Hematopoietic multipotent progenitor cell treated with erythropoietin and hydrocortisone succinate and interleukin-3 and kit ligand, for 6 days (in vitro differentiated cells): Measurements from ENCODE around the gene BDH1.
"Not testable (repeated sequence)": the region's sequence is repeated elsewhere in the genome, so short reads cannot be mapped to it uniquely, and the experiment has no call there.

ENCODE experiments used
- DNase-seq: peaks from one replicate; pipeline ENCODE4 v3.0.0-alpha.2; 2015

BDH1 gene

DNA sequence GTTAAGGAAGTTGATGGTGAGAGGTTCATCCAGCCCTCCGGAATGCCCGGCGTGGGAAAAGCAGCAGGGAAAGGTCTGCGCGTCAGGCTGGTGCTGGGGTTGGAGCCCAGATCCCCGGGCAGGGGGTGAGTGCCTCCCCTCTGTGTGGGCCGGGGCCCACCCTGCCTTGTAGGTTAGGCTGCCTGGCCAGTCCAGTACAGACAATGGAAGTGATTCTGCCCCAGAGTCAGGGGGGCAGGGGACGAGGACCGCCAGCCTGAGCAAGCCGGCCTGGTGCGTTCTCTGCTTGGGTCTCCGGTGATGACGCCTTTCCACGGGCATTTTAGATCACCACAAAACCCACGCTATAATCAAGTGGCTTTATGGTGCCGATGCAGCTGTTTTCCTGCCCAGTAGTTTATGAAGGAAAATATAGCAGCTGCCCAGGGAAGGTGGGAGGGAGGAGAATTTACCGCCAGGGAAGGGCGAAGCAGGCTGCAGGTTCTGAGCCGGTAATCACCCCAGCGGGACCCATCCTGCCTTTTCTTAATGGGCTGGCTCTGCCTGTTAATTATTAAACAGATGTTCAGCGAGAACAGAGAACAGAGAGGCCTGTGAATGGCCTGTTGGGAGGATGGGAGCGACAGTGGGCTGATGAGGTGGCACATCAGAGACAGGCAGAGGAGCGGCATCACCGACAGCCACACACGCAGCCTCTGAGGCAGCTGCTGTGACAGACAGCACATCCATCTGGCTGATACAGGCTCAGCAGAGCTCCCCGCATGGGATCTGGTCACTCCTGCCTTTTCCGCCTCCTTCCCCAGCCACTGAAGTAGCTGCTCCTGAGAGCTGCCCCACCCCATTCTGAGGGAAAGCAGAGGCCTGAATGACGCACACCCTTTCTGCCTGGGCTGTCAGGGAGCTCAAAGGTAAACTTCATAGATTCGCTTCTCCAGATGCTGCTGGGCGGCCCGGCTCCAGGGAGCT lies 35.2 kb downstream of the BDH1 start:
- no peak for DNase-seq

DNA sequence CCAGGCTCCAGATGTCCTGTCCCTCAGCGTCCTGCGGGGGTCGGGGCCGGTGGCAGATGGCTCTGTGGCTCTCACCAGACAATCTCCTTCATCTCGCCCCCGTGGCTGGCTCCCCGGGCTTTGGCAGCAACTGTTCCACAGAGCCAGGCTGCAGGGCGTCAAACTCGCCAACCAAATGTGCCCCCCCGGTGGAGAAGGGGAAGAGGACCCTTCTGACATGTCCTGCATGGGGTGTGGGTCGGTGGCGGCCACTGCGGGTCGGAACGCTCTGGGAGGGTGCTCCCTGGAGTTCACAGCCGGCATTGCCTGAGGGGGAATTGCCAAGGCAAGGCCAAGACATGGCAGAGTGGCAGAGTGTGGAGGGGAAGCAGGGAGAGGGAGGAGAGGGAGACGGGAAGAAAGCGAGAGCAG lies 36.0 kb downstream of the BDH1 start:
- DNase-seq = no peak

- no peak for DNase-seq
These were observed 36.8 kb downstream of the BDH1 start for GRCh38 chr3:197518881-197519421.

GRCh38 chr3:197517922-197518683 lies 37.7 kb downstream of the BDH1 start:
- DNase-seq = not testable (repeated sequence)

- not testable (repeated sequence) for DNase-seq
These were observed 38.7 kb downstream of the BDH1 start for GRCh38 chr3:197516890-197517606.

DNA sequence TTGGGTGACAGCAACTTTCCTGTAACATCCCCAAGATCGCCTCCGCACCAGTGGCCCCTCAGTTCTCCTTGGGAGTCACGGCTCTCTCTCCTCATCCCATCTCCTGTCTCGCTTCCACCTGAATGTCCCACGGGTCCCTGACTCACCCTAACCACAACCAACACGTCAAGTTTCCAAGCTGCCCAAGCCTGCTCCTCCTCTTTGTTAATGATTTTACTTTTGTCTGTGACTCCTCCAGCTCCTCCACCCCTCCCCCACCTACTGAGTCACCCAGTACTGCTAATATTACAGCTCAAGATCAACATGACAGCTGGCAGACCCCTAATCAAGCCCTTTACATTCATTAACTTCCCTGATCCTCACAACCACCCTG lies 39.3 kb downstream of the BDH1 start:
- DNase-seq = peak; percentile 23

GRCh38 chr3:197514786-197515355 lies 40.9 kb downstream of the BDH1 start:
- DNase-seq = no peak

GRCh38 chr3:197513953-197514785 lies 41.6 kb downstream of the BDH1 start:
- no peak for DNase-seq

- DNase-seq = no peak
These were observed 42.8 kb downstream of the BDH1 start for GRCh38 chr3:197512691-197513571.

DNA sequence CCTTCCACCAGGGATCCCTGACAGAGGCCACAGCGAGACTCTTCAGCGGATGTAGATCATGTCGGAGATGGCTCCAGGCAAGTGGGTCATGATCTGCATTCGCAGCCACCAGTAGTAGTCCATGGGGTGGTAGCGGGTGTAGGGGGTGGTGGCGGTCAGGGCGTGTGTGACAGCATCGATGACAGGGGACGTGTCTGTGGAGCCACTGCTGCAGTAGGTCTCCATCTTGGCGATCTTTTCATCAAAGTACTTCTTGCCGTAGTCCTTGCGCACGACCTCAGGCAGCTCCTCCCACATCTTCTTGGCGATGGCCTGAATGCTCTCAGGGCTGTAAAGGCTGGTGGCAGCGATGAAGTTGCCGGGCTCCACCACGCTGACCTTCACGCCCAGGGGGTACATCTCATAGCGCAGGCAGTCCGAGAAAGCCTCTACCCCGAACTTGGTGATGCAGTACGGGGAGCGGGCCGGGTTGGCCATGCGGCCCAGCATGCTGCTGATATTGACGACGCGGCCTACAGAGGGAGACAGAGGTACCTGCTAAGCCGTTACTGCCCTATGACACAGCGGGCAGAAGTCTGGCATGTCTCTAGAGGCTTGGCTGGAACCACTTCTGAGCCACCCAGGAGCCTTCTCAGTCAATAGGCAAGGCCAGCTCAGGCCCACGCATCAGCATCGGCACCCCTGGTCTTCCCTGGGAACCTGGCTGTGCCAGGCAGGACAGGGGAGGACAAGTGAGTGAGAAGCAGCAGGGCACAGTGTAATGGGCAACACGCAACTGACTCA lies 43.7 kb downstream of the BDH1 start:
- DNase-seq = no peak

GRCh38 chr3:197511130-197511529 lies 44.6 kb downstream of the BDH1 start:
- DNase-seq = no peak

GRCh38 chr3:197510642-197511018 lies 45.1 kb downstream of the BDH1 start:
- DNase-seq = no peak

DNA sequence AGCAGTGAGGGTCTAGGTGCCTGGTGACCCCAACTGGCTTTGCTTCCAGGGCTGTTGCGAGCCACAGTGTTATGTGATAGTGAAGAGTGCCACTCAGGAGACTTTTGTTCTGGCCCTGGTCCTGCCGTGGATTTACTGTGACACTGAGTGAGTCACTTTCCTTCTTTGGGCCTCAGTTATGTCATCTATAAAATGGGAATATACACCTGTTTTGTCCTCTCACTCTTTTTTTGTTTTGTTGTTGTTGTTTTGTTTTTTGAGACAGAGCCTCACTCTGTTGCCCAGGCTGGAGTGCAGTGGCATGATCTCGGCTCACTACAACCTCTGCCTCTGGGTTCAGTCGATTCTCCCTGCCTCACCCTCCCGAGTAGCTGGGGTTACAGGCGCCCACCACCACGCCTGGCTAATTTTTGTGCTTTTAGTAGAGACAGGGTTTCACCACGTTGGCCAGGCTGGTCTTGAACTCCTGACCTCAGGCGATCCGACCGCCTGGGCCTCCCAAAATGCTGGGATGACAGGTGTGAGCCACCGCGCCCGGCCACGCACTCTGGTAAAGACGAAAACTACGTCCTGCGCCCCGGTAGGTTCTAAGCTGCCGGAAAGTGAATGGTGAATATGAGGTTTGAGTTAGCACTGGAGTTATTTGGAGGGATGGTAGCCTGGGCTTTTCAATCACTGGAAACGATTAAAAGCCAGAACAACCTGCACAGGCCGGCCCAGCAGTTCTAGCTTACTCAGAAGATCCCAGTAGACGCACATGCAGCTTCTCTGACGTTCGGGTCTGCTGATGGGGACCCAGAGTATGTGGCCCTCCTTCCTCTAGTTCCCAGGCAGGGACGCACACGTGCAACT lies 46.6 kb downstream of the BDH1 start:
- DNase-seq = no peak

DNA sequence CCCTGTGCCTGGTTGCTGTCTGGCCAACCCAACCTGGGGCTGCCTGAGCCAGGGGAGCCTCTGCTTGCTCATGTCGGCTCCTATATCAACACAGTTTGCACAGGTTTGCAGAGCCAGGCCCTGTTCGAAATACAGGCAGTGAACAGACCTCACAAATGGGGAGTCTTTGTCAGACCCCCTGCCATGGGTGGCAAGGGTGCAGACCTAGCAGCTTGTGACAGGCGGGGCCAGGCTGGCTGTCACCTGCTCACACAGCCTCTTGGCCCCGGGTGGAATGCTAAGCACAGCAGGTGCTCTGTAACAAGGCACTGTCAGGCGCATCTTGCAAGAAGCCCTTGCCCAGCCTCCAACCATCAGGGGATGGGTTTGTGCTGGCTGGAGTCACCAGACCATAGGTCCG lies 47.3 kb downstream of the BDH1 start:
- no peak for DNase-seq

DNA sequence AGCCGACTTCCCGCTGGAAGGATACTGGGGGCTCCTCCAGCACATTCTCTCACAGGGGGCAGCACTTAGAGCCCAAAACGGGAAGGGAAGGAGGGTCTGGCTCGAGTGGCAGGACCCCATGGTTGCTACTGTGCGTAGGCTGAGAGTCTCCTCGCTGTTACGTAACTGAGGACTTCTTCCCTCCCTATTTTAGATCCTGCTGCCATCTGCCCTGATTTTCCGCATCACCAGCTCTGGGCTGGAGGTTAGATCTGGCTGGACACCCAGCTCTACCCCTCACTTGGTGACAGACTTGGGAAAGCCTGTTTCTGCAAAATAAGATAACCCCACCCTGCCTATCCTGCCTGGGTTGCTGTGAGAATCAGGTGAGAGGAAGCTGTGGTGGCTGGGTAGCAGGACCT lies 47.7 kb downstream of the BDH1 start:
- no peak for DNase-seq

DNA sequence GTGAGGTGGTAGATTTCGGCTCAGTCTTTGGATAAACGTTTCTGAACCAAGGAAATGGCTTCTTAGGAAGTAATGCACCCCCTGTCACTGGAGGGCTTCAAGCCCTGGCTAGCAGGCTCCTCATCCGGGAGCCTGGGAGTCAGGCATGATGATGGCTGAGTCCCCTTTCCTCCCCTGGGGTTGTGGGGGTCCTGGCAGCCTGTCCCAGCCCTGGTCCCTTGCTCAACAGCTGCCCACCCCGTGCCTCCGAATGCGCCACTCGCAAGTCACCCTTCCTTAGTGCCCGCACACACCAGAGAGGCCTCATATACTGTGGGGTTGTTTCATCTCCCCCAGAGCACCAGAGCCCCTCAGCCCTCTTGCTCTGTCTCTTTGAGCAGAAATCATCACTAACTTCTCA lies 48.2 kb downstream of the BDH1 start:
- DNase-seq = no peak

GRCh38 chr3:197507081-197507480 lies 48.7 kb downstream of the BDH1 start:
- no peak for DNase-seq

- no peak for DNase-seq
These were observed 49.8 kb downstream of the BDH1 start for GRCh38 chr3:197505796-197506548.
